ENCODE results near the gene ATP9B. TPM values are rescaled to one million over a fixed set of nuclear protein-coding genes. Genes with fewer than 3 reads are reported as not detected.
"Not testable (repeated sequence)": the region's sequence is repeated elsewhere in the genome, so short reads cannot be mapped to it uniquely, and the experiment has no call there.

ATP9B gene
- total RNA-seq, 3 donors from 2014 or later (not counting 1 experiment from before 2014, with no cell fraction given): 66.0 to 78.9 (median 68.0) TPM

DNA sequence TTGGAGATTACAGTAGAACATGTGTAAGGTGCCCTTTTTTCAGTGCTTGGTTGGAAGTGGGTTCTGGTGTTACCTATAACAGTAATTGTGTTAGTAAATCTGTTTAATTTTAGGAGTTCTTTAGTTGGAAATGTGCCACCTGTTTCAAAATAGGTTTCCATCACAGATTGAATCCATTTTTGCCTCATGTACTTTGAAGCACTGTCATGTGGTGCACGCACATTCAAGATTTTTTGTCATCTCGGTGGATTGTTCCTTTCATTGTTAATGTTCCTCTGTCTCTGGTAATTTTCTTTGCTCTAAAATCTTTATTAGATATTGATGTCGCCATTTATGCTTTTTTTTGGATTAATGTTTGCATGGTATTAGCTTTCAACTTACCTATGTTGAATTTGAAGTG lies 1.3 kb downstream of the ATP9B start:
- H3K27me3 ChIP-seq (ENCODE audit: control insufficient read depth, insufficient read depth, low read length): no peaks in the 10 kb centered on the region
- Mint-ChIP-seq H3K9me3 (peaks cover 21 to 23% of the 10 kb centered on the region in 2 donors), H3K27me3 (ENCODE audit: low read depth in 2 of 2) (peaks cover 0 to 15% of the 10 kb centered on the region in 2 donors), H3K4me1 (peaks cover 48 to 67% of the 10 kb centered on the region in 2 donors), H3K36me3 (no peaks in the 10 kb centered on the region), H3K27ac (peak overlapping the region; percentile 85 to 94), H3K4me3 (peak overlapping the region; percentile 85)
- H3K9me3 ChIP-seq (ENCODE audit: control insufficient read depth, insufficient read depth, low read length): no peaks in the 10 kb centered on the region
- intact Hi-C loops (cut with micrococcal nuclease): no loop called here
- H3K27ac ChIP-seq (ENCODE audit: low read length): no peak overlapping the region
- WGBS (ENCODE audit: insufficient coverage): 93% methylated on average over 2 of the region's 3 CpGs
- ATAC-seq (no peak), DNase-seq (no peak)
- TF ChIP-seq, protein P1, sequence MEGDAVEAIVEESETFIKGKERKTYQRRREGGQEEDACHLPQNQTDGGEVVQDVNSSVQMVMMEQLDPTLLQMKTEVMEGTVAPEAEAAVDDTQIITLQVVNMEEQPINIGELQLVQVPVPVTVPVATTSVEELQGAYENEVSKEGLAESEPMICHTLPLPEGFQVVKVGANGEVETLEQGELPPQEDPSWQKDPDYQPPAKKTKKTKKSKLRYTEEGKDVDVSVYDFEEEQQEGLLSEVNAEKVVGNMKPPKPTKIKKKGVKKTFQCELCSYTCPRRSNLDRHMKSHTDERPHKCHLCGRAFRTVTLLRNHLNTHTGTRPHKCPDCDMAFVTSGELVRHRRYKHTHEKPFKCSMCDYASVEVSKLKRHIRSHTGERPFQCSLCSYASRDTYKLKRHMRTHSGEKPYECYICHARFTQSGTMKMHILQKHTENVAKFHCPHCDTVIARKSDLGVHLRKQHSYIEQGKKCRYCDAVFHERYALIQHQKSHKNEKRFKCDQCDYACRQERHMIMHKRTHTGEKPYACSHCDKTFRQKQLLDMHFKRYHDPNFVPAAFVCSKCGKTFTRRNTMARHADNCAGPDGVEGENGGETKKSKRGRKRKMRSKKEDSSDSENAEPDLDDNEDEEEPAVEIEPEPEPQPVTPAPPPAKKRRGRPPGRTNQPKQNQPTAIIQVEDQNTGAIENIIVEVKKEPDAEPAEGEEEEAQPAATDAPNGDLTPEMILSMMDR (IDR thresholded peaks at IDR 0.05): no peak
- no peaks in the 10 kb centered on the region for H3K36me3 ChIP-seq (ENCODE audit: control insufficient read depth, insufficient read depth, low read length)
- no peak overlapping the region for H3K4me3 ChIP-seq (ENCODE audit: low read length)
- peaks cover 14% of the 10 kb centered on the region for H3K4me1 ChIP-seq (ENCODE audit: control insufficient read depth, insufficient read depth, low read length)

DNA sequence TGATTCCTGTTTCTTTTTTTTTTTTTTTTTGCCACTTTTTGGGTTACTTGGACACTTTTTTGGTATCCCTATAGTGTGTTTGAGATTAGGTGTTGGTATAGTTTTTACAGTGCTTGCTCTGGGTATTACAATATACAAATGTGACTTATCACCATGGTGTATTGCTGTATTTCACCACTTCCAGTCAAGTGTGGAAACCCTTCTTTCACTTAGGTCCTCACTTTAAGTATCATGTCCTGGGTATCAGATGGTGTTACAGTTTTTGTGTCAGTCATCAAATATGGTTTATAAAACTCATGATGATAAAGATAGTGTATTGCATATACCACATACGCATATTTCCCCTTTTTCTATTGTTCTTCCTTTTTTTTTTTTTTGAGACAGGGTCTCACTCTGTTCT lies 1.8 kb downstream of the ATP9B start:
- no peaks in the 10 kb centered on the region for H3K36me3 Mint-ChIP-seq
- peak overlapping the region in 1 of 2 donors; percentile 85 for H3K27ac Mint-ChIP-seq
- no peak for ATAC-seq
- DNase-seq: no peak
- H3K4me3 Mint-ChIP-seq: peak overlapping the region; percentile 85
- TF ChIP-seq, protein P1 (IDR thresholded peaks at IDR 0.05): no peak
- H3K27me3 ChIP-seq (ENCODE audit: control insufficient read depth, insufficient read depth, low read length): no peaks in the 10 kb centered on the region
- peaks cover 0 to 9% of the 10 kb centered on the region in 2 donors for H3K27me3 Mint-ChIP-seq (ENCODE audit: low read depth in 2 of 2)
- H3K9me3 Mint-ChIP-seq: peaks cover 16 to 18% of the 10 kb centered on the region in 2 donors
- intact Hi-C loops (cut with micrococcal nuclease): no loop called here
- no peak overlapping the region for H3K4me3 ChIP-seq (ENCODE audit: low read length)
- H3K4me1 Mint-ChIP-seq: peaks cover 52 to 66% of the 10 kb centered on the region in 2 donors
- H3K4me1 ChIP-seq (ENCODE audit: control insufficient read depth, insufficient read depth, low read length): peaks cover 14% of the 10 kb centered on the region
- no peaks in the 10 kb centered on the region for H3K9me3 ChIP-seq (ENCODE audit: control insufficient read depth, insufficient read depth, low read length)
- H3K27ac ChIP-seq (ENCODE audit: low read length): no peak overlapping the region
- no CpG with 5 or more reads among the region's 1 CpG for WGBS (ENCODE audit: insufficient coverage)
- H3K36me3 ChIP-seq (ENCODE audit: control insufficient read depth, insufficient read depth, low read length): no peaks in the 10 kb centered on the region

DNA sequence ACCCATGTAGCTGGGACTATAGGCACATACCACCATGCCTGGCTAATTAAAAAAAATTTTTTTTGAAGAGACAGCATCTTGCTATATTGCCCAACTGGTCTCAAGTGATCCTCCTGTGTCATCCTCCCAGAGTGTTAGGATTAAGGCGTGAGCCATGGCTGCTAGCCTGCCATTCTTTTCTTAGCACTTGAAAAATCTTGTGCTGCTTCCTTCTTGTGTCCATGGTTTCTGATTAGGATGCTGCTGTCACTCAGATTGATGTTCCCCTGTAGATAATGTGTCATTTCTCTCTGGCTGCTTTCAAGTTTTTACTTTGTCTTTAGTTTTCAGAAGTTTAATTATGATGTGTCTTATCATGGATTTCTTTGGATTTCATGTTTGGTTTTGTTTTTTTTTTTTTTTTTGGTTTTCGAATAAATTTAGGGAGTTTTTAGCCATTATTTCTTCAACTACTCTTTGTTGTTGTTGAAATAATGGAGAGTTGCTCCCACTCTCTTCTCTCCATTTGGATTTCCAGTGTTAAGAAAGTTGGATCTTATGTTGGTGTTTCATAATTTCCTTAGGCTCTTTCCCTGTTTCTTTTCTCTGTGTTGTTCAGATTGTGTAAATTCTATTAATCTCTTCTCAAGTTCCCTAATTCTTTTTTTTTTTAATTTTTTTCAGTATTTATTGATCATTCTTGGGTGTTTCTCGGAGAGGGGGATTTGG lies 2.5 kb downstream of the ATP9B start:
- no peaks in the 10 kb centered on the region for H3K36me3 ChIP-seq (ENCODE audit: control insufficient read depth, insufficient read depth, low read length)
- H3K9me3 ChIP-seq (ENCODE audit: control insufficient read depth, insufficient read depth, low read length): no peaks in the 10 kb centered on the region
- TF ChIP-seq, protein P1 (IDR thresholded peaks at IDR 0.05): no peak
- WGBS (ENCODE audit: insufficient coverage): 95% methylated on average over 1 of the region's 3 CpGs
- intact Hi-C loops (cut with micrococcal nuclease): no loop called here
- H3K4me3 Mint-ChIP-seq: peak overlapping the region; percentile 43
- H3K36me3 Mint-ChIP-seq: no peaks in the 10 kb centered on the region
- H3K27me3 ChIP-seq (ENCODE audit: control insufficient read depth, insufficient read depth, low read length): no peaks in the 10 kb centered on the region
- ATAC-seq (no peak), DNase-seq (no peak)
- H3K9me3 Mint-ChIP-seq: peaks cover 10 to 12% of the 10 kb centered on the region in 2 donors
- peaks cover 0 to 3% of the 10 kb centered on the region in 2 donors for H3K27me3 Mint-ChIP-seq (ENCODE audit: low read depth in 2 of 2)
- H3K4me1 ChIP-seq (ENCODE audit: control insufficient read depth, insufficient read depth, low read length): peaks cover 14% of the 10 kb centered on the region
- H3K27ac Mint-ChIP-seq: no peak overlapping the region
- no peak overlapping the region for H3K27ac ChIP-seq (ENCODE audit: low read length)
- H3K4me3 ChIP-seq (ENCODE audit: low read length): no peak overlapping the region
- peaks cover 54 to 66% of the 10 kb centered on the region in 2 donors for H3K4me1 Mint-ChIP-seq

DNA sequence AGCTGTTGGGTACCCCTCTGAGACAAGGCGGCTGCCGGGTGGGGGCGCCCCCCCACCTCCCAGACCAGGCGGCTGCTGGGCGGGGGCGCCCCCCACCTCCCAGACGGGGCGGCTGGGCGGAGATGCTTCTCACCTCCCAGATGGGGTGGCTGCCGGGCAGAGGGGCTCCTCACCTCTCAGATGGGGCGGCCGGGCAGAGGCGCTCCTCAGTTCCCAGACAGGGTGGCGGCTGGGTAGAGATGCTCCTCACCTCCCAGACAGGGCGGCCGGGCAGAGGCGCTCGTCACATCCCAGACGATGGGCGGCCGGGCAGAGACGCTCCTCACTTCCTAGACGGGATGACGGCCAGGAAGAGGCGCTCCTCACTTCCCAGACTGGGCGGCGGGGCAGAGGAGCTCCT lies 3.5 kb downstream of the ATP9B start:
- H3K9me3 ChIP-seq (ENCODE audit: control insufficient read depth, insufficient read depth, low read length); H3K36me3 ChIP-seq (ENCODE audit: control insufficient read depth, insufficient read depth, low read length); H3K9me3 Mint-ChIP-seq; H3K4me3 ChIP-seq (ENCODE audit: low read length); H3K27me3 Mint-ChIP-seq (ENCODE audit: low read depth in 2 of 2); H3K27me3 ChIP-seq (ENCODE audit: control insufficient read depth, insufficient read depth, low read length); H3K27ac ChIP-seq (ENCODE audit: low read length); H3K27ac Mint-ChIP-seq; ATAC-seq; H3K4me3 Mint-ChIP-seq; H3K36me3 Mint-ChIP-seq; DNase-seq; intact Hi-C loops (cut with micrococcal nuclease): not testable (repeated sequence)
- H3K4me1 ChIP-seq (ENCODE audit: control insufficient read depth, insufficient read depth, low read length): peaks cover 13% of the 10 kb centered on the region
- H3K4me1 Mint-ChIP-seq: peaks cover 51 to 66% of the 10 kb centered on the region in 2 donors
- WGBS (ENCODE audit: insufficient coverage): 98% methylated on average over 27 of the region's 27 CpGs

All from natural killer cell (primary cell).